Measurements from ENCODE around the gene COX6B2.

COX6B2 gene

GRCh38 chr19:55344444-55344843 is 10.1 kb downstream of the COX6B2 start:
- no CpG with 5 or more reads among the region's 9 CpGs for WGBS, 2 donors (ENCODE audit: extremely low coverage in 2 of 2, insufficient read length in 2 of 2, insufficient replicate concordance in 1 of 2)
- DNase-seq (ENCODE audit: low spot score), result no peak

GRCh38 chr19:55341595-55342531 is 12.7 kb downstream of the COX6B2 start:
- Histone ChIP-seq H3K4me3 (ENCODE audit: low read length in 2 of 2) (peak overlapping the region; percentile 56 to 99), H3K4me2 (ENCODE audit: insufficient read depth, low read length, poor library complexity, severe bottlenecking) (peak overlapping the region; percentile 47), H2AFZ (ENCODE audit: low read length) (no peak overlapping the region), H3K79me1 (ENCODE audit: low read depth, low read length) (peaks cover 17% of the 10 kb centered on the region), H3K9ac (ENCODE audit: low read depth, low read length, poor library complexity) (peak overlapping the region; percentile 80), H3K36me3 (replicated peaks in 1 of 2; ENCODE audit: control insufficient read depth in 2 of 2, insufficient read depth in 2 of 2, low read length in 2 of 2) (peaks cover 25 to 48% of the 10 kb centered on the region in 2 donors), H2BK15ac (ENCODE audit: low read length) (no peak overlapping the region), H3K14ac (ENCODE audit: low read length) (no peak overlapping the region), H3K4me1 (ENCODE audit: control insufficient read depth in 2 of 2, insufficient read depth in 1 of 2, low read depth in 1 of 2, low read length in 2 of 2) (peaks cover 12 to 20% of the 10 kb centered on the region in 2 donors), H3K4ac (ENCODE audit: low read length) (no peak overlapping the region), H3K27me3 (ENCODE audit: control insufficient read depth in 3 of 3, insufficient read depth in 3 of 3, low read depth in 1 of 3, low read length in 3 of 3) (no peaks in the 10 kb centered on the region), H3K18ac (ENCODE audit: low read length) (peak overlapping the region; percentile 53), H3K9me3 (replicated peaks in 1 of 2; ENCODE audit: control insufficient read depth in 2 of 2, insufficient read depth in 1 of 2, low read depth in 1 of 2, low read length in 2 of 2) (no peaks in the 10 kb centered on the region), H4K8ac (ENCODE audit: low read depth, low read length) (no peak overlapping the region), H2BK5ac (ENCODE audit: low read length) (peak overlapping the region; percentile 62), H2AK5ac (ENCODE audit: low read depth, low read length) (peak overlapping the region; percentile 91), H2BK120ac (ENCODE audit: low read depth, low read length) (peak overlapping the region; percentile 66), H4K91ac (ENCODE audit: low read depth, low read length, poor library complexity) (no peak overlapping the region), H3K23ac (ENCODE audit: low read depth, low read length, poor library complexity) (no peak overlapping the region), H2BK12ac (ENCODE audit: low read length) (no peak overlapping the region), H3K27ac (replicated peaks; ENCODE audit: low read length) (peak overlapping the region; percentile 2)
- no CpG with 5 or more reads among the region's 50 CpGs for WGBS, 2 donors (ENCODE audit: extremely low coverage in 2 of 2, insufficient read length in 2 of 2, insufficient replicate concordance in 1 of 2)
- no peak for DNase-seq (ENCODE audit: low spot score)

More at GRCh38 chr19:55344444-55344843, 10.1 kb downstream of the COX6B2 start:
- Histone ChIP-seq H3K27me3 (ENCODE audit: control insufficient read depth in 3 of 3, insufficient read depth in 3 of 3, low read depth in 1 of 3, low read length in 3 of 3) (no peaks in the 10 kb centered on the region), H2BK5ac (ENCODE audit: low read length) (peak overlapping the region; percentile 29), H3K18ac (ENCODE audit: low read length) (peak overlapping the region; percentile 64), H4K91ac (ENCODE audit: low read depth, low read length, poor library complexity) (no peak overlapping the region), H3K23ac (ENCODE audit: low read depth, low read length, poor library complexity) (no peak overlapping the region), H2AFZ (ENCODE audit: low read length) (no peak overlapping the region), H3K36me3 (replicated peaks in 1 of 2; ENCODE audit: control insufficient read depth in 2 of 2, insufficient read depth in 2 of 2, low read length in 2 of 2) (peaks cover 28 to 60% of the 10 kb centered on the region in 2 donors), H3K4me2 (ENCODE audit: insufficient read depth, low read length, poor library complexity, severe bottlenecking) (no peak overlapping the region), H3K9me3 (replicated peaks in 1 of 2; ENCODE audit: control insufficient read depth in 2 of 2, insufficient read depth in 1 of 2, low read depth in 1 of 2, low read length in 2 of 2) (peaks cover 0 to 2% of the 10 kb centered on the region in 2 donors), H2AK5ac (ENCODE audit: low read depth, low read length) (no peak overlapping the region), H3K4me3 (ENCODE audit: low read length in 2 of 2) (no peak overlapping the region), H2BK12ac (ENCODE audit: low read length) (no peak overlapping the region), H3K4ac (ENCODE audit: low read length) (peak overlapping the region; percentile 76), H3K79me1 (ENCODE audit: low read depth, low read length) (peaks cover 17% of the 10 kb centered on the region), H4K8ac (ENCODE audit: low read depth, low read length) (no peak overlapping the region), H3K14ac (ENCODE audit: low read length) (no peak overlapping the region), H2BK15ac (ENCODE audit: low read length) (no peak overlapping the region), H3K27ac (replicated peaks; ENCODE audit: low read length) (no peak overlapping the region), H3K4me1 (ENCODE audit: control insufficient read depth in 2 of 2, insufficient read depth in 1 of 2, low read depth in 1 of 2, low read length in 2 of 2) (peaks cover 23 to 24% of the 10 kb centered on the region in 2 donors), H3K9ac (ENCODE audit: low read depth, low read length, poor library complexity) (no peak overlapping the region), H2BK120ac (ENCODE audit: low read depth, low read length) (no peak overlapping the region)

GRCh38 chr19:55341171-55341588 is 13.3 kb downstream of the COX6B2 start:
- Histone ChIP-seq H3K9me3 (replicated peaks in 1 of 2; ENCODE audit: control insufficient read depth in 2 of 2, insufficient read depth in 1 of 2, low read depth in 1 of 2, low read length in 2 of 2) (no peaks in the 10 kb centered on the region), H3K18ac (ENCODE audit: low read length) (no peak overlapping the region), H2BK15ac (ENCODE audit: low read length) (peak overlapping the region; percentile 79), H4K91ac (ENCODE audit: low read depth, low read length, poor library complexity) (no peak overlapping the region), H3K27ac (replicated peaks; ENCODE audit: low read length) (peak overlapping the region; percentile 88), H2BK120ac (ENCODE audit: low read depth, low read length) (peak overlapping the region; percentile 92), H3K36me3 (replicated peaks in 1 of 2; ENCODE audit: control insufficient read depth in 2 of 2, insufficient read depth in 2 of 2, low read length in 2 of 2) (peaks cover 23 to 45% of the 10 kb centered on the region in 2 donors), H3K27me3 (ENCODE audit: control insufficient read depth in 3 of 3, insufficient read depth in 3 of 3, low read depth in 1 of 3, low read length in 3 of 3) (no peaks in the 10 kb centered on the region), H2BK5ac (ENCODE audit: low read length) (peak overlapping the region; percentile 100), H2AFZ (ENCODE audit: low read length) (peak overlapping the region; percentile 53), H3K4ac (ENCODE audit: low read length) (no peak overlapping the region), H3K23ac (ENCODE audit: low read depth, low read length, poor library complexity) (no peak overlapping the region), H3K4me2 (ENCODE audit: insufficient read depth, low read length, poor library complexity, severe bottlenecking) (peak overlapping the region; percentile 85), H3K4me1 (ENCODE audit: control insufficient read depth in 2 of 2, insufficient read depth in 1 of 2, low read depth in 1 of 2, low read length in 2 of 2) (peaks cover 12 to 20% of the 10 kb centered on the region in 2 donors), H3K4me3 (ENCODE audit: low read length in 2 of 2) (peak overlapping the region; percentile 96 to 99), H3K14ac (ENCODE audit: low read length) (no peak overlapping the region), H3K79me1 (ENCODE audit: low read depth, low read length) (peaks cover 17% of the 10 kb centered on the region), H3K9ac (ENCODE audit: low read depth, low read length, poor library complexity) (peak overlapping the region; percentile 80), H2BK12ac (ENCODE audit: low read length) (no peak overlapping the region), H2AK5ac (ENCODE audit: low read depth, low read length) (peak overlapping the region; percentile 71), H4K8ac (ENCODE audit: low read depth, low read length) (no peak overlapping the region)
- DNase-seq (ENCODE audit: low spot score), result peak; percentile 84
- WGBS, 2 donors (ENCODE audit: extremely low coverage in 2 of 2, insufficient read length in 2 of 2, insufficient replicate concordance in 1 of 2), result no CpG with 5 or more reads among the region's 15 CpGs

- Histone ChIP-seq H3K9ac (ENCODE audit: low read depth, low read length, poor library complexity) (peak overlapping the region; percentile 99), H4K91ac (ENCODE audit: low read depth, low read length, poor library complexity) (no peak overlapping the region), H3K9me3 (replicated peaks in 1 of 2; ENCODE audit: control insufficient read depth in 2 of 2, insufficient read depth in 1 of 2, low read depth in 1 of 2, low read length in 2 of 2) (no peaks in the 10 kb centered on the region), H2BK120ac (ENCODE audit: low read depth, low read length) (peak overlapping the region; percentile 92), H3K4me1 (ENCODE audit: control insufficient read depth in 2 of 2, insufficient read depth in 1 of 2, low read depth in 1 of 2, low read length in 2 of 2) (peaks cover 12 to 20% of the 10 kb centered on the region in 2 donors), H3K14ac (ENCODE audit: low read length) (peak overlapping the region; percentile 97), H3K27me3 (ENCODE audit: control insufficient read depth in 3 of 3, insufficient read depth in 3 of 3, low read depth in 1 of 3, low read length in 3 of 3) (no peaks in the 10 kb centered on the region), H2AK5ac (ENCODE audit: low read depth, low read length) (peak overlapping the region; percentile 71), H3K4ac (ENCODE audit: low read length) (peak overlapping the region; percentile 92), H2AFZ (ENCODE audit: low read length) (peak overlapping the region; percentile 53), H3K27ac (replicated peaks; ENCODE audit: low read length) (peak overlapping the region; percentile 88), H2BK15ac (ENCODE audit: low read length) (peak overlapping the region; percentile 79), H3K4me2 (ENCODE audit: insufficient read depth, low read length, poor library complexity, severe bottlenecking) (peak overlapping the region; percentile 85), H3K36me3 (replicated peaks in 1 of 2; ENCODE audit: control insufficient read depth in 2 of 2, insufficient read depth in 2 of 2, low read length in 2 of 2) (peaks cover 23 to 41% of the 10 kb centered on the region in 2 donors), H2BK12ac (ENCODE audit: low read length) (no peak overlapping the region), H2BK5ac (ENCODE audit: low read length) (peak overlapping the region; percentile 100), H3K18ac (ENCODE audit: low read length) (peak overlapping the region; percentile 99), H4K8ac (ENCODE audit: low read depth, low read length) (no peak overlapping the region), H3K23ac (ENCODE audit: low read depth, low read length, poor library complexity) (peak overlapping the region; percentile 96), H3K4me3 (ENCODE audit: low read length in 2 of 2) (peak overlapping the region; percentile 96 to 99), H3K79me1 (ENCODE audit: low read depth, low read length) (peaks cover 17% of the 10 kb centered on the region)
- WGBS, 2 donors (ENCODE audit: extremely low coverage in 2 of 2, insufficient read length in 2 of 2, insufficient replicate concordance in 1 of 2), result no CpG with 5 or more reads among the region's 24 CpGs
- no peak for DNase-seq (ENCODE audit: low spot score)
Measured at GRCh38 chr19:55340784-55341147, 13.8 kb downstream of the COX6B2 start.
